ENCODE measurements around the gene CHTF8. TPM values are rescaled to one million over a fixed set of nuclear protein-coding genes. Genes with fewer than 3 reads are reported as not detected.

CHTF8 gene
- total RNA-seq, 6 donors from 2014 or later, result 33.5 to 103 (median 70.6) TPM

GRCh38 chr16:69166221-69166833, 33.9 kb upstream of the CHTF8 start:
- no peak overlapping the region for H3K27ac ChIP-seq
- TF ChIP-seq POLR2A (IDR thresholded peaks at IDR 0.05) (no peak), EP300 (IDR thresholded peaks at IDR 0.05) (no peak), POLR2AphosphoS5 (IDR thresholded peaks at IDR 0.05) (no peak)
- TF ChIP-seq, protein P1, sequence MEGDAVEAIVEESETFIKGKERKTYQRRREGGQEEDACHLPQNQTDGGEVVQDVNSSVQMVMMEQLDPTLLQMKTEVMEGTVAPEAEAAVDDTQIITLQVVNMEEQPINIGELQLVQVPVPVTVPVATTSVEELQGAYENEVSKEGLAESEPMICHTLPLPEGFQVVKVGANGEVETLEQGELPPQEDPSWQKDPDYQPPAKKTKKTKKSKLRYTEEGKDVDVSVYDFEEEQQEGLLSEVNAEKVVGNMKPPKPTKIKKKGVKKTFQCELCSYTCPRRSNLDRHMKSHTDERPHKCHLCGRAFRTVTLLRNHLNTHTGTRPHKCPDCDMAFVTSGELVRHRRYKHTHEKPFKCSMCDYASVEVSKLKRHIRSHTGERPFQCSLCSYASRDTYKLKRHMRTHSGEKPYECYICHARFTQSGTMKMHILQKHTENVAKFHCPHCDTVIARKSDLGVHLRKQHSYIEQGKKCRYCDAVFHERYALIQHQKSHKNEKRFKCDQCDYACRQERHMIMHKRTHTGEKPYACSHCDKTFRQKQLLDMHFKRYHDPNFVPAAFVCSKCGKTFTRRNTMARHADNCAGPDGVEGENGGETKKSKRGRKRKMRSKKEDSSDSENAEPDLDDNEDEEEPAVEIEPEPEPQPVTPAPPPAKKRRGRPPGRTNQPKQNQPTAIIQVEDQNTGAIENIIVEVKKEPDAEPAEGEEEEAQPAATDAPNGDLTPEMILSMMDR (IDR thresholded peaks at IDR 0.05), result no peak
- WGBS, 2 donors, result 59 to 67% methylated on average over 8 of the region's 8 CpGs
- no peak for DNase-seq
- peaks cover 8 to 18% (median 15%) of the 10 kb centered on the region in 4 donors for H3K4me1 ChIP-seq
- peaks cover 3 to 76% (median 18%) of the 10 kb centered on the region in 4 donors for H3K36me3 ChIP-seq
- no peaks in the 10 kb centered on the region for H3K9me3 ChIP-seq
- H3K27me3 ChIP-seq, result no peaks in the 10 kb centered on the region
- no peak overlapping the region for H3K4me3 ChIP-seq
- no peak for ATAC-seq (ENCODE audit: low FRiP score in 2 of 2)

DNA sequence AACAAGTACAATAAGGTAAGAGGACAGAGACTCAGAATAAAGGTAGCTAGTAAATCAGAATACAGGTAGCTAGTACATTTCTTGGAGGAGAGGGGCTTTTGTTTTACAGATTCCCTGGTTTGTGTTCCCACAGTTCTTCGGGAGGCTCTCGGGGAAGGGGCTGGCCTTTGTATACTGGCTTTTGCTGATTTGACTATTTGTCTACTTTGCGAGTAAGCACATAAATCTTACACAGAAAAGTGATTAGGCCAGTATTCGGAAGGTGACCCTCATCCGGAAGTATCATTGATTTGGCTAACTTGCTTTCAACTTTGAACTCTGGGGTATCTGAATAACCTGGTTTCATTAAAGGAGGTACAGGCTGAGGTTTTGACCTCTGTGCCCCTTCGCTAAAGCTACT, 33.2 kb upstream of the CHTF8 start:
- ATAC-seq (ENCODE audit: low FRiP score in 2 of 2) (no peak), DNase-seq (no peak)
- WGBS, 2 donors, result 96 to 97% methylated on average over 6 of the region's 6 CpGs
- H3K27ac ChIP-seq, result no peak overlapping the region
- H3K4me1 ChIP-seq, result peaks cover 8 to 11% (median 9%) of the 10 kb centered on the region in 4 donors
- H3K36me3 ChIP-seq, result peaks cover 3 to 84% (median 24%) of the 10 kb centered on the region in 4 donors
- no peak overlapping the region for H3K4me3 ChIP-seq
- no peaks in the 10 kb centered on the region for H3K27me3 ChIP-seq
- TF ChIP-seq, protein P1 (IDR thresholded peaks at IDR 0.05), result no peak
- TF ChIP-seq EP300 (IDR thresholded peaks at IDR 0.05) (no peak), POLR2AphosphoS5 (IDR thresholded peaks at IDR 0.05) (no peak), POLR2A (IDR thresholded peaks at IDR 0.05) (no peak)
- H3K9me3 ChIP-seq, result no peaks in the 10 kb centered on the region

DNA sequence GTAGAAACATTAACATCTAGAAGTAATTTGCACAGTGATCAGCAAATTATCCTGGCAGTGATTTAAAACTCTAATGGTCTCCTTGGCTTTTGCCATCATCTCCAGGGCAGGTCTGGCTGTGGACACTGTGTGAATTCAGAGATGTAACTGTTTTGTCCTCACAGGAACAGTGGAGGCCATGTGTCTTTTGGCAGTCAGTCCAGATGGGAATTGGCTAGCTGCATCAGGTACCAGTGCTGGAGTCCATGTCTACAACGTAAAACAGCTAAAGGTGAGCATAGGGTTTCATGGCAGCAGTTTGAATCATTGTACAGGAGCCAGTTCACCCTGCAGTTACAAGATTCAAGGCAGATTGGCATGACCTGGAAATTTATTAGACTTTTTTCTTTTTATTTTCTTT, 27.8 kb upstream of the CHTF8 start:
- no peaks in the 10 kb centered on the region for H3K27me3 ChIP-seq
- H3K27ac ChIP-seq, result no peak overlapping the region
- H3K9me3 ChIP-seq, result no peaks in the 10 kb centered on the region
- 94 to 100% methylated on average over 1 of the region's 1 CpG for WGBS, 2 donors
- no peak for ATAC-seq (ENCODE audit: low FRiP score in 2 of 2)
- H3K4me1 ChIP-seq, result no peaks in the 10 kb centered on the region
- peaks cover 8 to 99% (median 52%) of the 10 kb centered on the region in 4 donors for H3K36me3 ChIP-seq
- TF ChIP-seq POLR2AphosphoS5 (IDR thresholded peaks at IDR 0.05) (no peak), EP300 (IDR thresholded peaks at IDR 0.05) (no peak), POLR2A (IDR thresholded peaks at IDR 0.05) (no peak)
- TF ChIP-seq, protein P1 (IDR thresholded peaks at IDR 0.05), result no peak
- H3K4me3 ChIP-seq, result no peak overlapping the region
- no peak for DNase-seq

GRCh38 chr16:69157196-69157595, 24.8 kb upstream of the CHTF8 start:
- Histone ChIP-seq H3K27me3 (no peaks in the 10 kb centered on the region), H3K27ac (no peak overlapping the region), H3K36me3 (peaks cover 15 to 99% (median 72%) of the 10 kb centered on the region in 4 donors), H3K4me1 (no peaks in the 10 kb centered on the region), H3K9me3 (no peaks in the 10 kb centered on the region), H3K4me3 (no peak overlapping the region)
- DNase-seq (no peak), ATAC-seq (ENCODE audit: low FRiP score in 2 of 2) (no peak)
- TF ChIP-seq, protein P1 (IDR thresholded peaks at IDR 0.05), result no peak
- no peak for TF ChIP-seq EP300 (IDR thresholded peaks at IDR 0.05)
- WGBS, 2 donors, result 81 to 89% methylated on average over 3 of the region's 3 CpGs

All from upper lobe of left lung (tissue), 6 donors.